AG08396 (cell line): ENCODE results near the gene PAF1.
A peak's percentile ranks its signal among the peaks of the same experiment; 100 is the strongest.

Experiments used
- DNase-seq: peaks from one replicate; pipeline ENCODE4 v3.0.0; 2012; ENCODE audit warnings: low spot score, mixed read lengths

PAF1 gene

DNA sequence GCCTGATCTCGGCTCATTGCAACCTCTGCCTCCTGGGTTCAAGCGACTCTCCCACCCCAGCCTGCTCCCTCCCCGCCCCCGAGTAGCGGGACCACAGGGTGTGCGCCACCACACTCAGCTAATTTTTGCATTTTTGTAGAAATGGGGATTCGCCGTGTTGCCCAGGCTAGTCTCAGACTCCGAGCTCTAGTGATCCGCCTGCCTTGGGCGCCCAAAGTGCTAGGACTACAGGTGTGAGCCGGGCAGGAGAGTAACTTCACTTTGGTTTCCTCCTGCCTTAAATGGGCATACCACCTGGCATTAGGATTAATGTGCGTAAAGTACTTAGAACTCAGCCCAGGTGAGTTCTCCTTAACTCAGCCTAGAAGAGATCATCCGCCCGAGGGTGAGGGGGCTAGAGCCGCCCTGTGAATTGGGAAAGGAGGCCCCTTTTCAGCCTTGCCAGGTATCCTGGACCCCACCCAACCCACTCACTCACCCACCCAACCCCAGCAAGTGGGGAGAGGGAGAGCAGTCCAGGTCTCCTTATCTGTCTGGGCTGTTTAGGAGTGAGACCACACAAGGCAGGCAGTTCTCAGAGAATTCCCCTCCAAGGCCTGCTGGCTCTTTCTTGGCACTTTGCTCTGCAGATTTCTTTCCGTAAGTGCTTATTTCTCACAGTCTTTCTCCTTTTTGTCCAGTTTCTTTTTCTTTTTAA is 14.5 kb upstream of the PAF1 start:
- DNase-seq: no peak

DNA sequence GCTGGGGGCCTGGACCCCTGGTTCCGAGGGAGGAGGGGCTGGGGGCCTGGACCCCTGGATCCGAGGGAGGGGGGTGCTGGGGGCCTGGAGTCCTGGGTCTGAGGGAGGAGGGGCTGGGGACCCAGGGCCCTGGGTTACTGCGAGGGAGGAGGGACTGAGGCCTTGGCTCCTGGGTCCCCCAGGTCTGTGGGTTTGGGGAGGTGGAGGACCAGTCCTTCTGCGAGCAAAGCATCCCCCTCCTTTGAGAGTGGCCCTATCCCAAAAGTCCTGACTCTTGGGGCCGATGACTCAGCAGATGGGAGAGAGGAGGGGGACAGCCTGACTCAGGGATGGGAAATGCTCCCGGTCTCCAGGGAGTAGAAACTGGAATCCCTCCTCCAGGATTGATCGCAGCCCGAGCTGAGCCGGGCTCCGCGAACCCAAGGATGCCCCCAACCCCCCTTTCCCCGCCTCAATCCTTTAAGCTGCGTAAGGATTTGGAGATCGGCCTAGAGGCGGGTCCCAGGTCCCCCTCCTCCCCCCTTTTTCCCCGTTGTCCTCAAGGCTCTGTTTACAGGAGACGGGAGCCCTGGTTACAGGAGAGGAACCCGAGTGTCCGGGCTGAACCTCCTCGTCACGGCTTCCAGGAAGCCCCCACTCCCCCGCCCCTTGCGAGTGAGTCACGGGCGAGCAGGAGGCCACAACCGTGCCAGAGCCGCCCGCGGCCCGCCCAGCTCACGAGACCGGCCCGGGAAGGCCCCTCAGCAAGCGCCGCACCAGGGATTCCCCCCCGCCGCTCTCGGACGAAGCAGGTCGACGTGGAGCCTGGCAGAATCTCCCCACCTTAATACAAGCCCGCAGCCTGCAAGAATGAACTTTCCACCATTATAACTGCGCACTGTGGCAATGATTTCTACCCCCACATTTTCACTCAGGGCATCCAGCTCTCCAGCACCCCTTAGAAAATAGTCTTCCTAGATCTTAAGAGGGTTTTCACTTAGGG is 12.7 kb upstream of the PAF1 start:
- DNase-seq: peak; percentile 93

DNA sequence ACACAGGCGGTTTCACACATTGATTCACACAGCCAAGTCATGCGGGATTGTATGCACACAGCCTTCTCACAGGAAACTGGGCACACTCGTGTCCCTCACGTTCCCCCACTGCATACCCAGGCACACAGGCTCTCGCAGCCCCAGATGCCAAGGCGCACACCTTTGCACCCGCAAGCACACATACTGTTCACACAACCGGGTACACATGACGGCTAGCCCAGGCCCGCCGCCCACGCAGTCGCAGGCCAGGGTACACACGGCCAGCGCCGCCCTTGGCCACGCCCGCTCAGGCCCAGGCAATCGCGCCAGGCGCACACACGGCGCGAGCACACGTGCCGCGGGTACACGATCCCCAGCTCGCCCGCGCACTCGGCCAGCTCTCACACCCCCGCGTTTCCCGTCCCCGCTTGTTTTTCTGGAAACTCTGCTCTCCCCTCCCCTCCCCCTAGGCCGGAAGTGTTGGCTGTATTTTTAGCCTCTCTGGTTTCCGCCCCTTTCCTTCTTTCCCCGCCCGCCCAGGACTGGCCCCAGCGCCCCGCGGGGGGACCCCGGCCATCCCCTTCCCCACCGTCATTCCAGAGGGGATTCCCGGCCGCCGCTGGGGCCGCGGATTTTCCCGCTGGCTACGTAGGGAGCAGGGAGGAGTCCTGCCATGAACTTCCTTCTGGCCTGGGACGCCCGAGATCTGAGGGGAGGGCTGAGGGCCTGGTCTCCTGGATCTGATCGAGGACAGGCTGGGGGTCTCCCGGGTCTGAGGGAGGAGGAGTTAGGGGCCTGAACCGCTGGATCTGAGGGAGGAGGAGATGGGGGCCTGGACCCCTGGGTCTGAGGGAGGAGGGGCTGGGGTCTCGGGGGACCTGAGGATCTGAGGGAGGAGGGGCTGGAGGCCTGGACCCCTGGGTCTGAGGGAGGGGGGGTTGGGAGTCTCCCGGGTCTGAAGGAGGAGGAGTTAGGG is 11.7 kb upstream of the PAF1 start:
- DNase-seq: peak; percentile 82

DNA sequence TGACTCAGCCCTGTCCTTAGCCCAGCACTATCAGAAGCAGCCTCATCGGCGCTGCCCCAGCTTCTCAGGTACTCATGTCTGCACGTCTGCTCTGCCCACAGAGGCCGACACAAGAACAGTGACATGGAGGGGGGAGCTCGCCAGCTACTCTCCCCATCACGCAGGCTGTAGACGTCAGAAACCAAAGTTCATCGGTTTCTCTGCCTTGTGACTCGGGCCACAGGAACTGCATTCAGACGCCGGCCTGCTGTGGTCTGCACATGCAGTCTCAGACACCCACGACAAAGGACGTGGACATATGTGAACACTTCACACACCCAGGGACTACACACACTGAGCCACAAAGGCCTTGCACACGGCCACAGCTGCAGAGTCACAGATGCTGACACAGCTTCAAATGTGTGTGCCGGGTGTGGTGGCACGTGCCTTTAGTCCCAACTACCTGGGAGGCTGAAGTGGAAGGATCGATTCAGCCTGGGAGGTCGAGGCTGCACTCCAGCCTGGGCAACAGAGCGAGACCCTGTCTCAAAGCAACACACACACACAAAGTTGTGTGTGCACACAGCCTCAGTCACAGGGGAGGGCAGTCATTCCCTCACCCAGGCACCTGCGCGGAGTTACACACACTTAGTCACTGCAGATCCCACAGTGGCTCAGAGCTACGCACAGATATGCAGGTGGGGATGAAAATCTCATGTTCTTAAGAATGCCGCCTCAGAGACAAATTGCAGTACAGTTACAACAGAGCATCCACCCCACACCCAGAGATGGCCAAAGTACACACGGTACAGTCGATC is 10.8 kb upstream of the PAF1 start:
- no peak for DNase-seq

DNA sequence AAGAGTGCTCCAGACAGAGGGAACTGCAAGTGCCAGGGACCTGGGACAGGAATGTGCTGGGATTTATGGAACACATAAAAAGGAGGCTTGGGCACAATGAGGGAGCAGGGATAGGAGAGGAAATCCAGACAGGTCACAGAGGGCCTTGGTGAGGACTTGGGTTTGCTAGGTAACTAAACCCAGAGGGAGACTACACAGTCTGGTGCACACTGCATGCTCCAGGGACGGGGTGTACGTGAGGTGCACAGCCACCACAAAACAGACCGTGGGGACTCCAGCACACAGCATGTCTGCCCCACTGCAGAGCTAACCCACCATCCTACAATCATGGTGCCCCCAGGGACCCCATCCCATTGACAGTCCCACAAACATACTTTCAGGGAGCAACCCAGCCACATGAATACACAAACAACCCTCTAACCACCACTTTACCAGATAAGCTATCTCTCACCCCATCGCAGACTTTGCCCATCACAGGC is 10.2 kb upstream of the PAF1 start:
- no peak for DNase-seq

DNA sequence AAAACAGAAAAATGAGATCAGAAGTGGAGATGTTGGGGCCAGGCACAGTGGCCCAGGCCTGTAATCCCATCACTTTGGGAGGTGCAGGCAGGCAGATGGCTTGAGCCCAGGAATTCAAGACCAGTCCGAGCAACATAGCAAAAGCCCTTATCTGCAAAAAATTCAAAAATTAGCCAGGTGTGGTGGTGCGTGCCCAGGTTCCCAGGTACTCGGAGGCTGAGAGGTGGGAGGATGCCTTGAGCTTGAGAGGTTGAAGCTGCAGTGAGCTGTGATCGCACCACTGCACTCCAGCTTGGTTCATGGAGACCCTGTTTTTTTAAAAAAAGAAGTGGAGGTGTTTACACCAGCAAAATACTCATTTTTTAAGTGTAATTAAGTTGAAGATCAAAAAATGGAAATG is 9.2 kb upstream of the PAF1 start:
- no peak for DNase-seq

DNA sequence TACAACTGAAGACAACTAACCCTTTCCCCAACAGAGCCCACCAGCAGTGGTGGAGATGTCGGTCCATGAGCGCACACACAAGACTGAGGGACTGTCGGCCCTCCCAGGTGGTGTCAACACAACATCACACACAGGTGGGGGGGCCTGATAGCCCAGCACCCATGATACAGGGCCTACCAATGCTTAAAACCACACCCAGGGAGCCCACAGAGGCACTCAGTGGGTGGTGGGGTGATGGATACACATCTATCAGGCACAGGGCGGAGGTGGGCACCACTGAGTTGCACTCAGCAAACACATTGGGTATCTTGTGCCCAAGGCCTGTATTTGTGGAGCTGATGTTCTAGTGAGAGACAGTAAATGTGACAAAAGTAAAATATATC is 8.8 kb upstream of the PAF1 start:
- no peak for DNase-seq

DNA sequence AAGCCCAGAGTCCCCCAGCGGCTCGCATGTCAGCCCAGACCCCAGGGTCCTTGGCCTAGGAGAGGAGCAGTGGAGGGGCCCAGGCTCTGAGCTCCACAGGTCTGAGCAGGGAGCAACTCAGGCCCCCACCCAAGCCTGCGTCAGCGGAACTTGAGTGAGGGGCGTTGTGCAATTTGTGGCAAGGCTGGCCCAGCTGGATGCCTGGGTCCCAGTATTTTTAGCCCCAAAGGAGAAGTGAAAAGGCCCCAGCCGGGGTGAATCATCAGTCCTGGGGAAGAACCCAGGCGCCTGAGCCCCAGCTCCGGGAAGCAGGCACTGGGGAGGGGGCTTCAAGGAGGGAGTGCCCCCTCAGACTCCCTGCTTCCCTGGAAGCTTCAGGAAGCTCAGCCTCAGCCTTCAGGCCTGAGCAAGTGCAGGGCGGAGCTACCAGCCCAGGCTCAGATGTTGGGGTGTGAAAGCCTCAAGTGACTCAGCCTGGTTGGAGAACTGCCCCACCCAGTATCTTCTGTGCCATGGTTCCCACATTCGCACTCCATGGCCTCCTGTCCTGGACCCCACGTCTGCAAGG is 7.5 kb upstream of the PAF1 start:
- peak; percentile 75 for DNase-seq

DNA sequence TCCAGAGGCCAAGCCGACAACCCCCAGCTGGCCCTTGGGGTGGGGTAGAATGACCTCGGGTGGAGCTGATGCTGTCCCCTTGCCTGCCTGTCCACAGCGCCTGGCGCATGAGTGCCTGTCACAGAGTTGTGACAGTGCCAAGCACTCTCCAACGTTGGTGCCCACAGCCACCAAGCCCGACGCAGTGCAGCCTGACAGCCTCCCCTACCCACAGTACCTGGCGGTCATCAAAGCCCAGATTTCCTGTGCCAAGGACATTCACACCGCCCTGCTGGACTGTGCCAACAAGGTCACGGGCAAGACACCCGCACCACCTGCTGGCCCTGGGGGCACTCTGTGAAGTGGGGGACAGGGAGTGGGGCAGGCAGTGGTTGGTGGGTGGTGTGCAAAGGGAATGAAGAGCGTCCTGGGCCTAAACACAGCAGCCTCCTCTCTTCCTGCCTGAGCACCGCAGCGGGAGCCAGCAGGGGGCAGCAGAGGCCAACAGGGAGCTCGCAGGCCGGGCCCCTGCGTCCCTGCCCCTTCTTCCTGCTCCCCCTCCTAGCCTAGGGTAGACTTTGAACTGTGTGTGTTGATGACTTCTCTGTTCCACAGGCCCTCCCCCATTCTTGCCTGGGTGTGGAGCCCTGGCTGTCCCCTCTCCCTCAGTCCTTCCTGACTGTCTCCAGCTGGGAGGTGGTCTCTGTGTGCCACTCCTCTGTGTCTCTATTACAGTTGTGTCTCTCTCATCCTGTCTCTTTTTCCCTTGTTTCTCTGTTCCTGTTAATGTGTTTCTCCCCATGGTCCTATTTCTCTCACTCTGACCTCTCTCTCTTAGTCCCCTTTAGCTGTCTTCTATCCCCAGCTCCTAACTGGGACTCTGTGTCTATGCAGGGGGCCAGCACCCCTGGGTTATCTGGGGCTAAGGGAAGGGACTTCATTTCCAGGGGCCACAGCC is 6.7 kb upstream of the PAF1 start:
- DNase-seq: peak; percentile 88

DNA sequence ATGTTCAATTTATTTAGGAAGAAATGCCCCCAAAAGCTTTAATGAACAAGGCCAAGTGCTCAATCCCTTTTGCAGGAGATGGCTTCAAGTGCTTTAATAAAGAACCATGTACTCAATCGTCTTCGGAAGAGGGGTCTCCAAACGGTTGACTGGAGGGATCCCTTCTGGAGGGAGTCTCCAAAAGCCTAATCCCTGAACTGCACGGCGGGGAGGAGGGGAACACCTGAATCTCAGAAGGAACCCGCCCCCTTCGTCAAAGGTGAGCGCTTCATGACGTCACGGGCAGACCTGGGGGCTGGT is 505 bp downstream of the PAF1 start:
- no peak for DNase-seq

DNA sequence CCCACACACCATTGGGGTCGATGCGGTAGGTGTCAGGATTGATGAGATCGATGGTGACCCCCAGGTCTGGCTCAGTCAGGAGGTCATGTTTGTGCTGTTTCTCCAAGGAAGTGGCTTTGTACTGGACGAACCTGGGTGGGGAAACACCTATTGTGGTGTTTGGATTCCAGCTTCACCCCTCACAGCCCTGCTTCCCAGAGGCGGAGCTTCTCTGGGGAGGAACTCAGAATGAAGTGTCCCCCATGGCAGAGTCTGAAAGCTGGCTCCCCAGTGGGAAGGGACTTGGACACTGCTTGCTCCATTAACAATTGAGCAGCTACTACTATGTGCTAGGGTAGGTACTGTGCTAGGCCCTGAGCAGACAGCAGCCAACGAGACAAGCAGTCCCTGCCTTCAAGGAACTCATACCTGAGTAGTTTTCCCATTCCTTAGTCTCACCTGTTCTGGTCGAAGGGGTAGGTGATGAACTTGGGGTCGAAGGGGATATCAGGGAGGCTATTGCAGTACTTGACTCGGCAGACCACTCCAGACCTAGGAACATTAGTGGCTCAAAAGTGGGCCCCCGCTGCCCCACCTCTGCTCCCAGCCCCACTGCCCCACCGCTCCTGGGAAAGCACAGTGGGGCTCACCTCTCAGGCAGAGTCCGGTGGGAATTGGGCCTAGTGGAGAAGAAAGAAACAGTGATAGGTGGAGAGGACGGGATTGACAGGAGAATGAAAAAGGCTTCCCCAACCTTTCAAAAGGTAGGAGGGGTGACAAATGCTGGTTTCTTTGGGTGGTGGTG is 1.1 kb downstream of the PAF1 start:
- DNase-seq: no peak

DNA sequence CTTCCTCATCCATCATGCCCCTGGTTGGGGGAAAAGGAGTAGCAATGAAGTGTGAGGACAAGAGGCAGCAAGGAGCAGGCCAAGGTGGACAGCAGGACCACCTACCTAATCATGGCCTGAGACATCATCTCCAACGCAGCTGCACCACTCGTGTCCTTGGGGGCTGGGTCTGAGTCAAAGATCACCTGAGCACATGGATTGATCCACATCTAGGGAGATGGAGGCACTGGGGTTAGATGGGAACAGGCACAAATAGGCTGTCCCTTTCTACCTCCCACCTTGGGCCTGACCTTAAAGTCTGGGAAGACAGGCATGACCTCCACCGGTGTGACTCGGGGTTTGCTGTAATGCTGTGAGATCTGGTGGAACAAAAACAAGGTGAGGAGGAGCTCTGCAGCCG is 2.2 kb downstream of the PAF1 start:
- DNase-seq: no peak

DNA sequence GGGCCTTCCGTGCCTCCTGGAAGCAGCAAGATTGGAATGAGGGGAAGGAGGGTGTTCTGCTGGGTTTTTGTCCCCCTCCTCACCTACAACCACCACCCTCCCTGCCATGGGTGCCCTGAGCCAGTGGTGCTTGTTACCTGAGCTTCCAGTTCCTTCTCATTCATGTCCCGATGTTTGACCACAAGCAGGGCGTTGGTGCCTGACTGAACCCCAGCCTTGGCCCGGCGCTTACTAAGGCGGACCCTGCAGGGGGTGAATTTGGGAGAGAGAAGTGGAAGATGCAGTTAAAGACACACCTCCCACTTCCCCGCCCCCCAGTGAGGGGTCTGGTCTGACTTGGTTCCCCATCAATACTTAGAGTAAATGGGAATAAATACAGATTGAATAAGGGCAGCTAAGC is 4.3 kb downstream of the PAF1 start:
- no peak for DNase-seq

DNA sequence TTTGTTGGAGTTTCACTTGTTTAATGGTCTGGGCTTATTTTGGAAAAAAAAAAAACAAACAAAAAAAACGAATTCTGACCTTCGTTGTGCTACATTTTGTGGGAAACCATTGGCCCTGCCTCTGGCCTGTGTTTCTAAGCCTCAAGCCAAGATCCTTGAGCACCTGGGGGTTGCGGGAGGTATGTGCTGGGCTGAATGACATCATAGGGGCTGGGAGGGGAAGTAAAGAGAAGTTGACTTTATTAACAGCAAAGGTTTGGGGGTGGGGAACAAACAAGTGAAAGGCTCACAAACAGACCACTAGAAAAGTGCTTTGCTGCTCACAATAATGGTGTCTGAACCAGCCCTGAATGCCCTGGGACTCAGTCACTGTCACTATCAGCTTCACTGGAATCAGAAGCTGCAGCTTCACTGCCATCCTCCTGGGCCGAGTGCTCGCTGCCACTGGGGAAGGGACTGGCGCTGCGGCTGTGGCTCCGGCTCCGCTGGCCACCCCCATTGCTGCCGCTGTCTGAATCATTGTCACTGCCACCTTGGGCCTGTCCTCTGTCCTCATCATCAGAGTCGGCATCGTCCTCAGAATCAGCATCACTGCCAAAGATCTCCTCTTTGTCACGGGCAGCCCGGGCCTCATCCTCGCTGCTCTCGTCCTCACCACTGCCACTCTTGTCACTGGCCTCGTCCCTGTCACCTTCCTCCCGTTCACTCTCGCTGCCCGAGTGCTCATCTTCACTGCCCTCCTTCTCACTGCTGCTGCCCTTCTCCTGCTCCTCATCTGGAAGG is 5.1 kb downstream of the PAF1 start:
- no peak for DNase-seq

DNA sequence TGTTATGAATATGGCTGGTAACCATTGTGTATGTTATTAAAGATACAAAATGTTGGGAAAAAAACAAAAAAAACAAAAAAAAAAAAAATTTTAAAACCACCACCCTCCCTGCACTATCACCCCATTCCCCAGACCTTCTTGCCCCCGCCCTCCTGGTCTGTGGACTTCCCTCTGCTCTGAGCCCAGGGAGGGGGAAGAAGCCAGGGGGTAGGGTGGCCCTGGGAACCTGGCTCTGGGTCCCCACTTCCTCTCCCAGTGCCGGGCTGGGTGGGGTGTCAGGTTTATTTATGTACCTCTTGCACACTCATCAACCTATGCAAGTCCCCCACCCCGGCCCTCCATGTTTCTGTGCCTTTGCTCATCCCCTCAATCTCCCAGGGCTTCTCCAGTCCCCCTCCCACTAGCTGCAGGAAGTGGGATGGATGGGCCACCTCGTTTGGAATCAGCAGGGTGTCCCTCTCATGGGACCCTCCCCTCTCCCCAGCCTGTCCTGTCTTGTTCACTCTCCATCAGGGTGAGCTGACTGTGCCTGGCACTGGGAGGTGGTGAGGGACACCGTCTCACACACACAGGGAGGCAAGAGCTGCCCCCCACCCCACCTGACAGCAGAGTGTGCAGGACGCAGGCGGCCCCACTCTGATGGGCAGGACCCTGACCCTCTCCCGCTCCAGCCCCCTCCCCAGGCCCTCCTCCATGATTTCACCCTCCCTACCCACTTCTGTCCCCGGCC is 5.9 kb downstream of the PAF1 start:
- DNase-seq: no peak

DNA sequence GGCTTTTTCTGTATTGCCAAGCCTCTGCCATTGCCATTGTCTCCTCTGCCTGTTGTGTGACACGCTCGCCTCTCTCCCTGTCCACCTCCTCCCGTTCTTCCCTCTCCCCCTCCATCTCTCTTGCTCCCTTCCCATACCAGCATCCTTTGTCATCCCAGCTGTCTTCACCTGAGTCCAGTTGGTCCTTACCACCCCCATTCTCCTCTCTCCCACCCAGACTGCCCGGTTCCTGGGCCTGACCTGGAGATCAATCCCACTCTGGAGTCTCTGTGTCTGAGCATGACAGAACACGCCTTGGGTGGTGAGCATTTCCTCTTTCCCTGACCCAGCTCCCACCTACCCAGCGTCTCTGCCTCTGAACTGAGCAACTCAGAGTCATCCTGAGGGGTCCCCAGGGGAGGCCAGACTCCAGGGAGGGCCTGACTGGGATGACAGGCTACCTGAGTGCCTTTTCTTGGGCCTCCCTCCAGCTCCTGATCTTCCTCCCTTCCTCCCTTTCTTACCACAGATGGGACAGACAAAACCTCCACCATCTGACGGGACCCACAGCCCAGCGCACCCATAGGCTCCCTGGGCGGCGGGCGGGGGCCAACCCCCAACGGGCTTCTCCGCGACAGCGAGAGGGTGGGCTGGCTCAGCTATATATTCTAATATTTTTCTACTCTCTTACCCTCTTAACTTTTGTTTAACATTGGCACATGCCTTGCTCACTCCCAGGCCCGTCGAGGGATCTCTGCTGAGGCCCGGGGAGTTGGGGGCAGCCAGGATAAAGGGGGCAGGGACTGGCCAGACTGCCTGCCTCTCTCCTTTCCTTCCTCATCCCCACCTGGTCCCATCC is 7.7 kb downstream of the PAF1 start:
- no peak for DNase-seq
